HL-60 (cell line): ENCODE measurements around the gene RNLS.

Experiments
- DNase-seq, 2 experiments: peaks; one replicate each; pipeline ENCODE4 v3.0.0-alpha.2; 2010 to 2020; ENCODE audit warnings: low read depth in 1 of 2, low spot score in 1 of 2
- H3K27ac ChIP-seq: fragments of 250-450 bp; sonication (Bioruptor Pico); replicated peaks from 2 replicates; pipeline ENCODE4 v1.5.1; 2020; ENCODE audit warnings: mild to moderate bottlenecking, moderate library complexity
- H3K27me3 ChIP-seq: fragments of 250-450 bp; sonication (Bioruptor Pico); 2 replicates; pipeline ENCODE4 v1.5.1; 2021; ENCODE audit warnings: mild to moderate bottlenecking, moderate library complexity; ENCODE audit not compliant: insufficient read depth, poor library complexity, severe bottlenecking
- H3K4me3 ChIP-seq: replicated peaks from 2 replicates; pipeline ENCODE4 v1.5.1; 2011; ENCODE audit warnings: mild to moderate bottlenecking, control low read depth, low read length; ENCODE audit not compliant: insufficient read depth
- GABPA ChIP-seq: IDR thresholded peaks from 2 replicates; pipeline ENCODE4 v1.6.1; 2012; ENCODE audit warnings: low read depth
- POLR2AphosphoS5 ChIP-seq: IDR thresholded peaks from 2 replicates; pipeline ENCODE4 v1.6.1; 2012; ENCODE audit warnings: low read depth
- SPI1 ChIP-seq: IDR thresholded peaks from 2 replicates; pipeline ENCODE4 v1.6.1; 2012; ENCODE audit warnings: low read depth, mild to moderate bottlenecking, borderline replicate concordance
- TF ChIP-seq, protein P1 (sequence below): IDR thresholded peaks from one replicate; pipeline ENCODE4 v1.5.1; 2011; ENCODE audit warnings: low read length, control low read depth, inconsistent platforms; ENCODE audit not compliant: insufficient read depth
- TF ChIP-seq, protein P2 (sequence below): IDR thresholded peaks from 2 replicates; pipeline ENCODE4 v1.6.1; 2012; ENCODE audit warnings: low read depth; ENCODE audit not compliant: insufficient replicate concordance

RNLS gene

DNA sequence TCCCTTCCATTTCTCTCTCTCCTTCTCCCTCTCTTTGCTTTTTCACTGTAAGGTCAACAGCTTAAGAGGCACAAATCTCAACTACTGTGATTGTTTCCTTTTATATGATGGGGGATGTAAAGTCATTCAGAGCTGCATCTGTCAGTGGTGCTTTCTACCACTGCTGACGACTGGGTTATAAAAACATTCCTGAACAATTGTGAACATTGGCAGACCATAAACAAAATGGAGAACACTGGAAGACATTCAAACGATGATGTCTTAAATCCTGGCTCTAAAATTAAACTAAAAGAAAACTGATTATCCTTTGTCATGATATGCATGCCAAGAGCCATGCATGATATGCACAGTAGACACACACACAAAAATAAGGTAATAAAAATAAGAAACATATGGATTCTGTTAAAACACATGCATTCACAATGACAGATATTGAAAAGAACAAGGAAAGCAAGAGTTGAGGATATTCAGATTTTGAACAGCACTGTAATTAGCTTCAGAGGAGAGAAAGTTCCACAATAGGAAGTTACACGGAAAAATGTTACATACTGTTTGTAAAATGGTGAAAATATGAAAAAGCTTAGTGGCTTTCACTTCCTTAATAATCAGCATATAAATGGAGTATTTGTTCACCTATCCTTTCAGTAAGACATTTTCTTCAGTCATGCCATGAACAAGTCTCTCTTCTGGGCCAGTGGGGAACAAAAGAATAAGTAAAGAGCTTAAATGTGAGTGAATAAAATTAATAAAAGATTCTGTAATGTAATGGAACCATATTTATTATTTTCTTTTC, 89.2 kb downstream of the RNLS start:
- DNase-seq: no peak
- TF ChIP-seq, protein P1, sequence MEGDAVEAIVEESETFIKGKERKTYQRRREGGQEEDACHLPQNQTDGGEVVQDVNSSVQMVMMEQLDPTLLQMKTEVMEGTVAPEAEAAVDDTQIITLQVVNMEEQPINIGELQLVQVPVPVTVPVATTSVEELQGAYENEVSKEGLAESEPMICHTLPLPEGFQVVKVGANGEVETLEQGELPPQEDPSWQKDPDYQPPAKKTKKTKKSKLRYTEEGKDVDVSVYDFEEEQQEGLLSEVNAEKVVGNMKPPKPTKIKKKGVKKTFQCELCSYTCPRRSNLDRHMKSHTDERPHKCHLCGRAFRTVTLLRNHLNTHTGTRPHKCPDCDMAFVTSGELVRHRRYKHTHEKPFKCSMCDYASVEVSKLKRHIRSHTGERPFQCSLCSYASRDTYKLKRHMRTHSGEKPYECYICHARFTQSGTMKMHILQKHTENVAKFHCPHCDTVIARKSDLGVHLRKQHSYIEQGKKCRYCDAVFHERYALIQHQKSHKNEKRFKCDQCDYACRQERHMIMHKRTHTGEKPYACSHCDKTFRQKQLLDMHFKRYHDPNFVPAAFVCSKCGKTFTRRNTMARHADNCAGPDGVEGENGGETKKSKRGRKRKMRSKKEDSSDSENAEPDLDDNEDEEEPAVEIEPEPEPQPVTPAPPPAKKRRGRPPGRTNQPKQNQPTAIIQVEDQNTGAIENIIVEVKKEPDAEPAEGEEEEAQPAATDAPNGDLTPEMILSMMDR: no peak
- TF ChIP-seq, protein P2, sequence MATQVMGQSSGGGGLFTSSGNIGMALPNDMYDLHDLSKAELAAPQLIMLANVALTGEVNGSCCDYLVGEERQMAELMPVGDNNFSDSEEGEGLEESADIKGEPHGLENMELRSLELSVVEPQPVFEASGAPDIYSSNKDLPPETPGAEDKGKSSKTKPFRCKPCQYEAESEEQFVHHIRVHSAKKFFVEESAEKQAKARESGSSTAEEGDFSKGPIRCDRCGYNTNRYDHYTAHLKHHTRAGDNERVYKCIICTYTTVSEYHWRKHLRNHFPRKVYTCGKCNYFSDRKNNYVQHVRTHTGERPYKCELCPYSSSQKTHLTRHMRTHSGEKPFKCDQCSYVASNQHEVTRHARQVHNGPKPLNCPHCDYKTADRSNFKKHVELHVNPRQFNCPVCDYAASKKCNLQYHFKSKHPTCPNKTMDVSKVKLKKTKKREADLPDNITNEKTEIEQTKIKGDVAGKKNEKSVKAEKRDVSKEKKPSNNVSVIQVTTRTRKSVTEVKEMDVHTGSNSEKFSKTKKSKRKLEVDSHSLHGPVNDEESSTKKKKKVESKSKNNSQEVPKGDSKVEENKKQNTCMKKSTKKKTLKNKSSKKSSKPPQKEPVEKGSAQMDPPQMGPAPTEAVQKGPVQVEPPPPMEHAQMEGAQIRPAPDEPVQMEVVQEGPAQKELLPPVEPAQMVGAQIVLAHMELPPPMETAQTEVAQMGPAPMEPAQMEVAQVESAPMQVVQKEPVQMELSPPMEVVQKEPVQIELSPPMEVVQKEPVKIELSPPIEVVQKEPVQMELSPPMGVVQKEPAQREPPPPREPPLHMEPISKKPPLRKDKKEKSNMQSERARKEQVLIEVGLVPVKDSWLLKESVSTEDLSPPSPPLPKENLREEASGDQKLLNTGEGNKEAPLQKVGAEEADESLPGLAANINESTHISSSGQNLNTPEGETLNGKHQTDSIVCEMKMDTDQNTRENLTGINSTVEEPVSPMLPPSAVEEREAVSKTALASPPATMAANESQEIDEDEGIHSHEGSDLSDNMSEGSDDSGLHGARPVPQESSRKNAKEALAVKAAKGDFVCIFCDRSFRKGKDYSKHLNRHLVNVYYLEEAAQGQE: no peak
- TF ChIP-seq POLR2AphosphoS5 (no peak), SPI1 (no peak), GABPA (no peak)
- no peaks in the 10 kb centered on the region for H3K27me3 ChIP-seq
- no peak overlapping the region for H3K27ac ChIP-seq
- no peak overlapping the region for H3K4me3 ChIP-seq

DNA sequence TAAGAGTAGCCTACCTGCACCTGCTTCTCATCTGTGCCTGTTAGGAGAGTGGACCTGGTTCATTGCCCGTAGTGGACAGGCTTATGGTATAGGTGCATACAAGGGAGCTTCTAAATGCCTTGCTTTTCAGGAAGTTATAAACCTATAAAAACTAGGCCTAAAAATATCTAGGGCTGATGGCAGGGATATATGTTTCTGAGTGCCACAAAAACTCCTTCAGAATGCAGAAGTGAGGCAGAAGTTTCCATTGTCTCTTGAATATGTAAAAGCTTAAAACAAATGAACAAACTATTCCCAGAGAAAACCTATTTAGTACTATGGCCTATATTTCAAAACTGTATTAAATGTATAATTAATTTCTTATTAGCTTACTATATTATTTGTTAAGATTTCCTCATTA, 91.8 kb downstream of the RNLS start:
- DNase-seq: peak in 1 of 2 experiments; percentile 20
- TF ChIP-seq, protein P1: no peak
- TF ChIP-seq GABPA (no peak), SPI1 (peak; percentile 83; the same call in 1 of the 2 replicates), POLR2AphosphoS5 (no peak)
- TF ChIP-seq, protein P2: no peak
- Histone ChIP-seq H3K27ac (no peak overlapping the region), H3K27me3 (no peaks in the 10 kb centered on the region), H3K4me3 (no peak overlapping the region)

DNA sequence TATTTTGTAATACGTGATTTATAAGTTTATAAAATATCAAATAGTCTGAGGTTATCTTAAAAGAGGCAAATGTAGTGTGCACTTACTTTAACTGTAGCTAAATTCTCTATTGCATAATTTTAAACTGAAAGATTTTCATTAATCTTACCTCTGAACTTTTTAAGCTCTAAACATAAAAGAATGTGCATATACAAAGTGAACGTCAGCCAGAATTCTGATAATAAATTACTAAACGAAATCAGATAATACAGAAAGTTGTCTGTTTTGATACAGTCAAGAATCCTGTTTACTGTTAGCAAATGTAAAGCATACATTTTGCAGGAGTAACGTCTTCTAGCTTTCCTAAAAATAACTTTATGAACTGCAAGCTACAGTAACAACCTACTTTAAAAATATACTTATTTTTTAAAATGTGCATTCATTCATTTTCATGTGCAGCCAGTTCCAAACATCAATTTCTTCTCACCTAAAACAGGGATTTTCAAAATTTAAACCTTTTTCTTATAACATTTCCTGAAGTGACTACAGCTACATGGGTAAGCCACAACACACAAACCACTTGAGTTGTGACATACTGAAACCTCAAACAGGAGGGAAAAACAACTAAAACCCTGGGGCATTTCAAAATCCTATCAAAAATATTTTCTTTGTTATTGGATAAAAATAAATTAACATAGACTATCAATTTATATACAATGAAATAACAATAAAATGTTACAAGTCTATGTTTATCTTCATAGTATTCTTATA, 92.7 kb downstream of the RNLS start:
- DNase-seq: peak; percentile 15 to 50
- no peaks in the 10 kb centered on the region for H3K27me3 ChIP-seq
- no peak overlapping the region for H3K4me3 ChIP-seq
- TF ChIP-seq POLR2AphosphoS5: no peak; the same call in 1 of the 2 replicates
- TF ChIP-seq SPI1: no peak
- TF ChIP-seq GABPA: no peak
- TF ChIP-seq, protein P2: no peak
- TF ChIP-seq, protein P1: no peak
- H3K27ac ChIP-seq: no peak overlapping the region
